Islet of Langerhans (tissue), 1 donor: ENCODE measurements around the gene NPHS1.
"Not testable (repeated sequence)": the region's sequence is repeated elsewhere in the genome, so short reads cannot be mapped to it uniquely, and the experiment has no call there.

Experiments used
- FAIRE-seq: peaks from one replicate; lab custom pipeline; 2011; peaks lifted over from hg19 to GRCh38; lab: Jason Lieb, UNC

The NPHS1 gene

GRCh38 chr19:35879068-35879467 lies 26.8 kb upstream of the NPHS1 start:
- FAIRE-seq, result no peak

- FAIRE-seq, result no peak
Measured at GRCh38 chr19:35874392-35874930, 22.2 kb upstream of the NPHS1 start.

- no peak for FAIRE-seq
Measured at GRCh38 chr19:35872180-35872579, 19.9 kb upstream of the NPHS1 start.

GRCh38 chr19:35871611-35872010 lies 19.3 kb upstream of the NPHS1 start:
- no peak for FAIRE-seq

DNA sequence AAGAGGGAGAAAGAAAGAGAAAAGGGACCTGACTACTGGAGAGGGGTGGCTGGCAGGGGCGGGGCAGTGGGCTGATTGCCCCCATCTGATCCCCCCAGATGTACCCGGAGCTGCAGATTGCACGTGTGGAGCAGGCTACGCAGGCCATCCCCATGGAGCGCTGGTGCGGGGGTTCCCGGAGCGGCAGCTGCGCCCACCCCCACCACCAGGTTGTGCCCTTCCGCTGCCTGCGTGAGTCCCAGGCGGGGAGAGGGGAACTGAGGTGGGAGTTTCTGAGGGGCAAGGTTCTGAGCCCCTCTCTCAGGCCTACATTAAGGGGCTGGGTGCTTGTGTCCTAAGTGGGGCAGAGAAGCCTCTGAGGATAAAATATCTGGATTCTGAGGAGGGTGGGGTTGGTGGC lies 18.5 kb upstream of the NPHS1 start:
- FAIRE-seq, result no peak

GRCh38 chr19:35870124-35870736 lies 17.9 kb upstream of the NPHS1 start:
- not testable (repeated sequence) for FAIRE-seq

- FAIRE-seq, result no peak
Measured at GRCh38 chr19:35869327-35870123, 17.2 kb upstream of the NPHS1 start.

- no peak for FAIRE-seq
Measured at GRCh38 chr19:35868823-35869326, 16.6 kb upstream of the NPHS1 start.

GRCh38 chr19:35868172-35868822 lies 16.0 kb upstream of the NPHS1 start, which contains the start of gene APLP1:
TSS of gene APLP1 (plus strand) at chr19:35868574. CDS start at chr19:35868637, 63 bp downstream.
- no peak for FAIRE-seq

- FAIRE-seq, result no peak
Measured at GRCh38 chr19:35863018-35863417, 10.7 kb upstream of the NPHS1 start.

DNA sequence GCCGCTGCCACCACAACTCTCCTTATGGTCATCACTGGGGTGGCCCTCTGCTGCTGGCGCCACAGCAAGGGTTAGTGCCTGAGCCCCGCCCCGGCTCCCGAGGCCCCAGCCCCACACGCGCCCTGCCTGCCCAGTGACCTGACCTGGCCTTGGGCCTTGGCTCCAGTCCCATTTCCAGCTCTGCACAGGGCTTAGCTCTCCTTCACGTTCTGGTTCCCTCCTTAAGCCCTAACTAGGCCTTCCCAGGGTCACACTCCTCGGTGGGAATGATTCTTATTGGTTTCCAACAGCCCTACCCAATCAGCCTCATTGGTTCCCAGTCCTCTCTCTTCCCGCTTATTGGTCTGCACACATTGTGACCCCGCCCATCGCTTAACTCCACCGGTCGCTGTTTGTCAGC lies 10.2 kb upstream of the NPHS1 start:
- FAIRE-seq, result no peak

- no peak for FAIRE-seq
Measured at GRCh38 chr19:35861640-35862160, 9.4 kb upstream of the NPHS1 start.

GRCh38 chr19:35860818-35861639 lies 8.7 kb upstream of the NPHS1 start:
- no peak for FAIRE-seq

DNA sequence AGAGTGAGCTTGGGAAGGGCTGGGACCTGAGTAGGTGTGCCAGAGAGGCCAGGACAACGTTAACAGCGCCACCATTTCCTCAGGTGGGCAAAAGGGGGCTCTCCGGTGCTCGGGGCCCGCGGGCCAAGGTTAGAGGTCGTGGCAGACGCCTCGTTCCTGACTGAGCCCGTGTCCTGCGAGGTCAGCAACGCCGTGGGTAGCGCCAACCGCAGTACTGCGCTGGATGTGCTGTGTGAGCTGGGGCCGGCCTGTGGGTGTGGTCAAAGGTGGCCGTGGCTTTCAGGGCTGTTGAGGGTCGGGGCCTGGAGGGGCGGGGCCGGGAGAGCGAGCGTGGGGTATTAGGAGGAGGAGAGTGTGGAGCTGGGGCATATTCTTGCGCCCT lies 8.1 kb upstream of the NPHS1 start:
- no peak for FAIRE-seq

DNA sequence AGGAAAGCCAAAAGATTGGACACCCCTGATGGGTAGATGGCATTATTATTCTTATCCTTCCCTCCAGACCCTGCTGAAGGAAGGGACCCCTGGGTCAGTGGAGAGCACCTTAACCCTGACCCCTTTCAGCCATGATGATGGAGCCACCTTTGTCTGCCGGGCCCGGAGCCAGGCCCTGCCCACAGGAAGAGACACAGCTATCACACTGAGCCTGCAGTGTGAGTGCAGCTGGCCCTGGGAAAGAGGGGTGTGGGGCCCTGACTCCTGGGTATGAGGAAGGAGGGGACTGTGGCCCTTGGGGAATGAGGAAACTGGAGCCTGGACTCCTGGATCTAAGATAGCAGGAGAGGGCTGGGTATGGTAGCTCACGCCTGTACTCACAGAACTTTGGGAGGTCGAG lies 7.1 kb upstream of the NPHS1 start:
- no peak for FAIRE-seq

DNA sequence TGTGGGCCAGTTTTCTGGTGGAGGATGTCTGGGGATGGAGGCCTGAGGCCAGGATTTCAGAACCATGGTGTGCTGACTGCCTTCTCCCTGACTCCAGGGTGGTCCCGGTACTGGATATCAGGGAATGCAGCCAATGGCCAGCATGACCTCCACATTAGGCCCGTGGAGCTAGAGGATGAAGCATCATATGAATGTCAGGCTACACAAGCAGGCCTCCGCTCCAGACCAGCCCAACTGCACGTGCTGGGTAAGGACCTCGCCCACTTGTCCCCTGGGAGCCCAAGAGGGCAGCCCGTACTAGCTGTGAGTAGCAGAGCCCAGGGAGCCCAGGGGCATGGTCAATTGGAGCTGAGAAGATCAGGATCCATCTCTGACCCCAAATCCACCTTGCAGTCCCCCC lies 6.0 kb upstream of the NPHS1 start:
- FAIRE-seq, result no peak

DNA sequence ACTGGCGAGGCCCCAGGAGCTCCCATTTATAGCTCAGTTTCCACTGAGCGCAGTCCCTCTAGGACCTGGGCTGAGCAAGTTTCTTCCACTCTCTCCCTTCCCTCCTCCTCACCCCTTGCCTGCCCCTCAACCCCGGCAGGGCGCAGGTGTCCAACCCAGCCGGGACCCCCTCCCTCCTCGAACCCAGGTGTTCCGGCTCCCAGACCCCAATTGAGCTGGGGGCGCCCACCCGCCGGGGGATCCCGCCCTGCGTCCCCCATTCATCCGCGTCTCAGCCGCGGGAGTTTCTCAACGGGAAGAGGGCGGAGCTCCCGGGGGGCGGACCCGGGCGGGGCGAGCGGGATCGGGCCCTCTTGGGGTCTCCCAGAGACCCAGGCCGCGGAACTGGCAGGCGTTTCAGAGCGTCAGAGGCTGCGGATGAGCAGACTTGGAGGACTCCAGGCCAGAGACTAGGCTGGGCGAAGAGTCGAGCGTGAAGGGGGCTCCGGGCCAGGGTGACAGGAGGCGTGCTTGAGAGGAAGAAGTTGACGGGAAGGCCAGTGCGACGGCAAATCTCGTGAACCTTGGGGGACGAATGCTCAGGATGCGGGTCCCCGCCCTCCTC lies 4.3 kb upstream of the NPHS1 start, which contains the start of gene KIRREL2:
Gene KIRREL2 (plus strand): TSS at position 366 of the 604 bp plus-strand sequence. CDS start 209 bp downstream, at position 575.
- FAIRE-seq, result no peak

DNA sequence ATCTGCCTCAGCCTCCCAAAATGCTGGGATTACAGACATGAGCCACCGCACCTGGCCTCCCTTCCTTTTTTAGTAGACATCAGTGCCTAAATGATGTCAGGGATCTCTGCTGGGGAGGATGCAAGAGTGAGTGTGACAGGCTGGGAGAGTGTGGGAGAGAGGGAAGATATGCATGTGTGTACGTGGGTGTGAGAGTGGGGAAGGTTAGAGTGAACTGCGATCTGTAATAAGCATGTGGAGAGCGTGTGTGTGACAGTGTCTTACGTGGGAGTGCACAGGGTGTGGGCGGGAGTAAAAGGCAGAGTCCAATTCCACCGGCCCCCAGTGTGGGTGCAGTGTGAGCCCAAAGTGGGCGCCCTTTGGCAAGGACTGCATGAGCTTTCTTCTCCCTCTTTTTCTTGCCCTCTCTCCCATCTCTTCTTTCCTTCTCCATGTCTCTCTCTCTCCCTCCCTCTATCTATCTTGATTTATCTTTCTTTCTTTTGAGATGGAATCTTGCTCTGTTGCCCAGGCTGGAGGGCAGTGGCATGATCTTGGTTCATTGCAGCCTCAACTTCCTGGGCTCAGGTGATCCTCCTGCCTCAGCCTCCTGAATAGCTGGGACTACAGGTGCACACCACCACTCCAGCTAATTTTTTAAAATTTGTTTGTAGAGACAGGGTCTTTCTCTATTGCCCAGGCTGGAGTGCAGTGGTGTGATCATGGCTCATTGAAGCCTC lies 893 bp upstream of the NPHS1 start:
- FAIRE-seq, result no peak

DNA sequence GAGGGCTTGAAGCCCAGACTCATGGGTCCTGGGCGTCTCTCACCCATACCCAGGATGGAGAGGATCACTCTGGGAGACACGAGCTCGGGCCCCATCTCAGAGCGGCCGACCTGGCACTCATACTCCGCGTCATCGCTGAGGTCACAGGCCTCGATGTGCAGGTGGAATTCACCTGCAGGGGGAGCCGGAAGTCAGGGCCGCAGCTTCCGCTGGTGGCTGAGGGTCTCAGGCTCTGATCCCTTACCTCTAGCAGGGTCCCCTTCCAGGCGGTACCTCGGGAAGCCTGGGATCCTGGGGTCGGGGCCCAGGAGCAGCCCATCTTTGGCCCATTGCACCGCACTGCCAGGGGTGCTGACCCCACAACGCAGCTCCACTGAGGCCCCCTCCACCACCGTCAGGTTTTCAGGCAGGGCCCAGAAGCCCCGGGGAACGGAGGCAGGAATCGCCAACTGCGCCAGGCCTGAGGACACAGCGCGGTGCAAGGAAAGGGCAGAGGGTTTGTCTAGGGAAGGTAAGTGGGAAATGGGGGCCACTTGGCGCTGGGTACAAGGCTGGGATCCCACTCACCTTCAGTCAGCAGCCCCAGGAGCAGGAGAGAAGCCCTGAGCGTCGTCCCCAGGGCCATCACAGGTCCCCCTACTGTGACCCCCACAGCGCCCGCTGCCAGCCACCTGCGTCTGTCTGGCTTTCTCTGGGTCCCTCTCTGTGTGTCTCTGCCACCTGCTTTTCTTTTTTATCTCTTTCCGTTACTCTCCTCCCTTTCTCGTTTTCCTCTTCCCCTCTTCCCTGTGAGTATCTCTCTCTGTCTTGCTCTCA lies 883 bp downstream of the NPHS1 start:
- no peak for FAIRE-seq
